SW480 (cell line): ENCODE data around the gene DPF3.
"Not testable (repeated sequence)": the region's sequence is repeated elsewhere in the genome, so short reads cannot be mapped to it uniquely, and the experiment has no call there.

Source experiments
- DNase-seq: peaks from one replicate; pipeline ENCODE4 v3.0.0-alpha.2; 2016; ENCODE audit warnings: low spot score

The DPF3 gene

DNA sequence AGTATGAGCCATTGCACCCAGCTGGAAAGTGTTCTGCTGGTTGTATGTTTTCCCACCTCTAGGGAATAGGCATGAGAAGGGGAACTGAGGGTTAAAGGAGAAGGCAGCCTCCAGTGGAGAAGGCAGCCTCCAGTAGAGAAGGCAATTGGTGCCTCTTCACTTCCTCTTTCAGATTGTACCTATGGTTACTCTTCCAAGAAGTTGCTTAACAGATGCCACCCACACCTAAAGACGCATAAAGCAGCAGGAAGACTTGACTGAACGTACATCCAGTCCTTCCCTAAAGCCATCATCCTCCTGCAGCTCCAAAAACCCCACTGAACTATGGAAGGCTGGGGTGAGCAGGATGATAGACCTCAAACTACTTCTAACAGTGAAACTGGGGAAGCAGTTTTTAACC is 13.1 kb downstream of the DPF3 start:
- no peak for DNase-seq

DNA sequence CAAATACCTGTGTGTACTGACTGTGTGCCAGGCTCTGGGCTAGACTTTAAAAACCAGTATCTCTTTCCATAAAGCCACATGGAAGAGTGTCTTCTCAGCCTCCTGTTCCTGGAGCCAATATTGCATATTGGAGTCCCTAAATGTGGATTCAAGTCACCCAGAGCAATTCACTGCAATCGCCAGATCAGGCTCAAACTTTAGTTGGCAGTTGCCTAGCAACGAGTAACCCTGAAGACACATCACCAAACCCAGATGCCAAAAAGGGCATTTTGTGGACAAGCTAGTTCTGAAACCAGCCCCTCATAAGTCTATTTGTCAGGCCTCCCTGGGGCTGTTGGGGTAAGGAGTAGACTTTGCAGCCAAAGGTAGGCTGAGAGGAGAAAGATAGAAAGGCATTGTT is 13.7 kb downstream of the DPF3 start:
- DNase-seq: no peak

DNA sequence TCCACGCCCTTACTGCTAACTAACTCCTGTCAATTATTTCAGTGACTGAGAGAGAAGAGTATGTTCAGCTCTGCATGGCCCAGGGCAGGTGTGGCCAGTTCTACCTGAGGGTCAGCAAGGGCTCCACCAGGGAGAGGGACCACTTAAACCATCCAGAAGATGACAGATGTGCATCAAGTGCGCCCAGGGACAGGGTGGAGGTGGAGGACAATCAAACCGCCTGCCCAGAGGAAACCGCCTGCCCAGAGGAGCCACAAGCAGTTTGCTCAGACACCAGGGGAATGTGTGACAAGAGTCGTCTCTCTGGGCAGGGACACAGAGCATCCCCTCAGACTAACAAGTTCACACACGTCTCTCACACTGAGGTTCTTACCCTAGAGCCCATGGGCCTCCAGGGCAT is 14.5 kb downstream of the DPF3 start:
- DNase-seq: no peak

DNA sequence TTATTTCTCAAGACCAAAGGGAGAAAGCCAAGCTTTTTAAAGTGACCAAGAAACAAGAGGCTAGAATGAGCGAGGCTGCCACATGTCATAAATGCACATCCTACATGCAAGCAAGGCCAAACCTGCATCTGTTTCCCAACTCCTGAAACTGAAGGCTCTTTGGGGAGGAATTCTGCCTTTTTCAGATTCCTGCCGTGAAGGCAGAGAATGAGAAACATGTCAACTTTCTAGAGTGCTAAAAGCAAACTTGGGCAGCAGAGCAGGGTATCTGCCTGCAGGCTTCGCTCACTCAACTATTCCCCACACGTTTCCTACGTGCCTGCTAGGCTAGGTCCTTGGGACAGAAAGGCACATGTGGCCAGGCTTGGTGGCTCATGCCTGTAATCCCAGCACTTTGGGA is 15.2 kb downstream of the DPF3 start:
- DNase-seq: no peak

DNA sequence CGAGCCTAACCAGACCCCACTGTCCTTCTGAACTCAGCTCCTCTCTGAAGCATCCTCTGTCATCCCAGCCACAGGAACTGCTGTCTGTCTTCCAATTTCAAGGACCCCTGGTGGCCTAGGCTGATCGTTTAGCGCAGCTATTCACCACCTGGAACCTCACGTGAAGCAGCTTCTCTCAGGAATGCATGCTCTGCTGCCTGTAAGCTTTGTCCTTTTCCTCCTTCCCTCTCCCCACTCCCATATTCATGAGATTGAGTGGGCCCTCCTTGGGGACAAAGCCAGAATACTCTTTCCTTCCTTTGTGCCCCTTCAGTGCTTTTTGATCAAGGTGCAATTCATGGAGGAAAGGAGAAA is 17.2 kb downstream of the DPF3 start:
- no peak for DNase-seq

DNA sequence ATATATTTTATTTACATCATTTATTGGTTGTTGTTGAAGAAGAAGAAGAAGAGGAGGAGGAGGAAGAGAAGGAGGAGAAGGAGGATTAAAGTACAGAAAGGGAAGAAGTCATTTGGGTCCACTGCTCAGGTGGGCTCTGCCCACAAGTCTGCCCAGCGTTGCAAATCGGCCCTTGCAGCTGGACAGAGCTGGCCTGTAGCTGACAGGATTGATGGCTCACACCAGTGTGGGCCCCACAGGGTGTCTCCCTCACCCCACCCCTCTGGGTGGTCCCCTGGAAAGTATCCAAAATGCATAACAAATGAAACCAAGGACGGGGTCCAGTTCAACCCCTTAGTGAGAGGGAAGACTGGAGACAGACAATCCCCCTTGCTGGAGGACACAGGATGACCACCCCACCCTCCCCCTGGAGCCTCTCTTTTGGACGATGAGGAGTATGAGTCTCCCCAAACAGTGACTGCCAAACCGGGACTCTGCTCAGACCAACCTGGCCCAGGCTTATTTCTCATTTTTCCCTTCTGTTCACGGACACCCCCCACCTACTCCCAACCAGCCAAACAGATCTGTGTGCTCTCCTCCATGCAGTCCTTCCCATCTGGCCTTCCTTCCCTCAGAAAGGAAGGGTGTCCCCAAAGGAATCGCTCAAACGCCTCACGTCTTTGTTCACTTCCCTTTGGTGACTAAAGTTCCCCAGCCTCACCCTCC is 17.7 kb downstream of the DPF3 start:
- no peak for DNase-seq

DNA sequence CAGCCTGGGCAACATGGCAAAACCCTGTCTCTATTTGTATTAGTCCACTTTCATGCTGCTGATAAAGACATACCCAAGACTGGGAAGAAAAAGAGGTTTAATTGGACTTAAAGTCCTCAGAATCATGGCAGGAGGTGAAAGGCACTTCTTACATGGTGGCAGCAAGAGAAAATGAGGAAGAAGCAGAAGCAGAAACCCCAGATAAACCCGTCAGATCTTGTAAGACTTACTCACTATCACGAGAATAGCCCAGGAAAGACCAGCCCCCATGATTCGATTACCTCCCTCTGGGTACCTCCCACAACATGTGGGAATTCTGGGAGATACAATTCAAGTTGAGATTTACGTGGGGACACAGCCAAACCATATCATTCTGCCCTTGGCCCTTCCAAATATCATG is 23.0 kb downstream of the DPF3 start:
- DNase-seq: not testable (repeated sequence)

DNA sequence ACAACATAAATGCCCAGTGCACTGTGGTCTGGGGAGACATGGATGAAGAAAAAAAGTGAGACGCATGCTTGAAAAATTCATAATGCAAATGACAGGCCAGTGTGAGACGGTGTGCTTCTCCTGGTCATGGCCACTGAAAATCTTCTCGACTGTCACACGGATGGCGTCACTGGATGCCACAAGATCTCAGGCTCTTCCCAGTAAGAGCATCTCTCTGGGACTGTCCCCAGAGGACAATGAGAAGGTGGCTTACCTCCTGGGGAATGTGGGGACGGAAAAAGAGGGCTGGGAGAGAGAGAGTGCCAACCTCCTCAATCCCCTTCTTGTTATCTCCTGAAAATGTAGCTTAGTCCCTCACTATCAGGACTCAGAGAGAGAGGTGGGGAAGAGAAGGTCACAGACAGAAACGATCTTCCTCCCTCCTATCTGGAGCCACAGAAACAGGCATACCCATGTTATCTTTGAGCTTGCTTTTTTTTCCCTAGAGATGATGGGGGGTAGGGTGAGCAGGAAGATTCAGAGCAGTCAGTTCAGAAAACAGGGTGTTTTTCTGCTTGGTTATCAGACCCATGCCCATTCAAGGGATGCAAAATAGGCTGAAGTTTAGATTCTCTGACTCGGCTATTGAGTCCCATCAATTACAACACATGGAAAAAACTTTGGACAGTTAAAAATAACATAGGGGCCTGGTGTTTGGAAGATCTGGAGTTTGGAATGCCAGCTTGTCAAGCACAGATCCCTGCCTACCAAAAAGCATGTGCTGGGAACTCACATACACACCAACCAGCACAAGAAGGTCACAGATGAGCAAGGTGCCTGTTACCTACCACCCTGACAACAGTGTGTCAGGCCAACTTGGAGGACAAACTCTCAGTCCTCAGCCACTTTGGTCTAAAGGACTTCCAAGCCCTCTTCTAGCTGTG is 24.2 kb downstream of the DPF3 start:
- DNase-seq: no peak

DNA sequence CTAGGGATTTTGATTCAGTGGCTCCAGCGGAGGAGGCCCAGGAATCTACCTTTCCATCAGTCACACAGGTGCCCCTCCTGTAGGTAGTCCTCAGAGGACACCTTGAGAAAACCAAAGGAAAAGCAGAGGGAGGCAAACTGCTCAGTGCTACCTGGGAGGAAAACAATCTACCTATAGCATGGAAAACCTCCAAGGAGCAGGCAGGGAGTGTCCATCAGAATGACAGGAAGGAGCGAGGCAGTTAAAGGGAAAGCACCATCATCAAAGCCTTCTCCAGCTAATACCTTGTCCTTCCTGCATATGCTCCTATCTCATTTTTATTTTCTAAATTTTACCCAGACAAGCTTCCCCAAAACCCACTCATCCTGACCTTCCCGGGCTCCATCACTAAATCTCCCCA is 25.4 kb downstream of the DPF3 start:
- no peak for DNase-seq

DNA sequence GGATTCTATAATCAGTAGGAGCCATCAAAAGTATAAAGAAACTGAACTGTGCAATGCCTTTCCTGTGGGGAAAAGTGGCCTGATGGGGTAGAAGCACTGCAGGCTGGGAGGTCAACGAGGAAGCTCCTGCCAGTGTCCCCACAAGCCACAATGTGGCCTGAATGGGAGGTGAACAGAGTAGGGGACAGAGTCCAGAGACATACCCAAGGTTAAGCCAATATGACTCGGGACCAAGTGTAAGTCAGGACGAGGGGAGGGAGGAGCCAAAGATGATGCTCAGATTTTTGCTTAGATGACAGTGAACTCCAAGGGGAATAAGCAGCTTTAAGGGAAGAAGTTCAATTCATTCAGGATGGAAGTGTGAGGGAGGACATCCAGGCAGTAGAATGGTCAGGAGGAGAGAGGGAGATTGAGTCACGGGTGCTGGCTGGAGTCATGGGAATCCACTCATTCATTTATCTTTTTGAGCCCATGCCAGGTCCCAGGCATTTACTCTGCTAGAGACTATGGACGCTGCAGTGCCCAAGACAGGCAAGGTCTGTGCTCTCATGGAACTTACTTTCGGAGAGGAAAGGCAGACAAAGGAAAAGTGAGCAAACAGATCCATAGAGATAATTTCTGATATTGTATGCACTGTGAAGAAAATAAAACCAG is 29.1 kb downstream of the DPF3 start:
- DNase-seq: no peak

DNA sequence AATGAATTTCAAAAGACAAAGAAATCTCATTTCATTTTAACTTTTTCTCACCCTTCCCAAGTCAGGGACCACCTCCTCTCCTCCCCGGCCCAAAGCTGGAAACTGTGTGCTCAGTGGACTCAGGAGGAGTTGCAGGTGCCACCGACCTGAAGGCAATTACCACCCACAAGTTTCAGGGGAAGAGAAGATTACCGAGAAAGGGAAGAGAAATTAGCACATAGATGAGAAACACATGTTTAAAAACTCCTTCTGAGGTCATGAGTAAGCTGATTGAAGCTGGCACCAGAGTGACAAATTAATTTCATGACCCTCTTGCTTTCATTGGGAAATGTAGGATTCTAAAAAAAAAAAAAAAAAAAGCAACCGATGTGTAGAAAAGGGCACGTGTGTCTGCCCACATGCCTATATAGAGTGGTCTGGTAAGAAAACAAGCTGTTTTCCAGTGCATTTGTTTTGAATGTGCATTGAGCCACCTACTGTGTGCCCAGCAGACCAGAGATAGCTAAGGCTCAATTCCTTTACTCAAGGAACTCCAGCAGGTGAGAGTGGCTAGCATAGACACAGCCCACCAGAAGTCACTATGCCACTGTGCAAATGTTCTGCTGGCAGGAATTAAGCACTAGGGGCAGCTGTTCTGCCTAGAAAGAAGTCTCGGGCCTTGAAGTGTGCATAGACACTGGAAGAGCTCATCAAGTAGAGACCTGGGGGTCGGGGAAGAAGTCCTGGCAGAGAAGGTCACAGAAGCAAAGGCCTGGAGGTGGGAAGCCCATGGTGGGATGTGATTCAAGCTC is 30.5 kb downstream of the DPF3 start:
- DNase-seq: no peak

DNA sequence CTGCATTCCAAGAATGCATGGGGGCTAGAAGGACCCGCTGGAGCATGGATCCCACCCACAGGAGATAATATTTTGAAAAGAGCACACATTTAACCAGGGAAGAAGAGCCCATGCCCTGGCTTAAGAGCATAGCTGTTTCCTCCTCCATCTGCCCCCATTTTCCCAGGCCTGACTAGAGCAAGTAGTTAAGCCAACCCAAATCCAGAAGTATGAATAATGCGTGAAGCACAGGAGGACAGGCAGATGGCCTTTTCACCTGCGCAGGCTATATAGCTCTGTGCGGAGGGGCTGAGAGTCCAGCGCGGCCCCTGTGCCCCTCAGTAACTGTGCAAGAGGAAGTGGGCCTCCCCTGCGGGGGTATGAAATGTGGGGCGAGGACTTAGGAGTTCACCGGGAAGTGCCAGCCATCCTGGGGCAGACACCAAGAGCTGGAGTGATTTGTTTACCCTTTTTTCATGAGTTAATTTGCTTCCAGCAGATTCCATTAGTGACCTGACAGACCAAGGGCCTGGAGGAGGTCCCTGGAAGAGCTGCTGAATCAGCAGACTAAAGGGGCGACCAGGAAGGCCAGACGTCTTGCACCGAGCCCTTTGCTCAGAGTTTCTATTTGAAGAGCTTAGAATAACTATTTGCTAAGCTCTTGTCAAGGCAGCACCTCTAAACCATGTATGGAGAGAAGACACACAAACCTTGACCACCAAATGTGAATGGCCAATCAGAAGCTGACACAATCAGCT is 37.2 kb downstream of the DPF3 start:
- no peak for DNase-seq

DNA sequence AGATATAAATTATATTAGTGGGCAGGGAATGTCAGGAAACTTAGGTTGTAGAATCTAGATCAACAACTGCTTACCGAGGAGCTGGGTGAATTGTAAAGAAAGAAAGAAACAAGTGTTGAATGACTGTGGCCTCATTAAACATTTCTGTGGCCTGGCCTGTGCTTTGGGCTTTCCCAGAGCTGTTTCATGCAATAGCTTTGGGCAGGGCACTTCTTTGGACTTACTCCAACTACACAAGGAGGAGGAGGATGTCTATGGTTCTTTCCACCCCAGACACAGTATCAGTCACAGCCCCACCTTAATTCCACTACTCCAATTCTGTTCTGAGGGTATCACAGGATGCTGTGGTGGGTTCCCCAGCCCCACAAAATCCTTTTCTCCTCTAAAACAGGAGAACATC is 38.0 kb downstream of the DPF3 start:
- DNase-seq: peak; percentile 37

DNA sequence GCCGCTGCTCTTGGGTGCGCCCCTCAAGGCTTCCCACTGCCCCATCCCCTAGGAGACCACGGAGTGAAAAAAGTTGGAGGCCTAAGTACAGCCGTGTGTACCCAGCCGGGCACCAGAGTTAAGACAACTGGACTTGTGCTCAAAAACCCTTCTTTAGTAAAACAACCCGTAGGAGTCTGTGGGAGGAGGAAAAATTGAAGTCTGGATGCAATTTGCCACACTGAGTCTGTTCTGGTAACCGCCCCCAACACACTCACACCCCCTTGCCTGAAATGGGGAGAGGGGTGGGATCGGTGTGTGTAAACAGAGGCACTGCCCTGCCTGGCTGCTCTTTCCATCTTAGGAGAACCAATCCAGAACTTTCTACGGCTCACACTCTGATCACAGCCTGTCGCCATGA is 41.7 kb downstream of the DPF3 start:
- no peak for DNase-seq

DNA sequence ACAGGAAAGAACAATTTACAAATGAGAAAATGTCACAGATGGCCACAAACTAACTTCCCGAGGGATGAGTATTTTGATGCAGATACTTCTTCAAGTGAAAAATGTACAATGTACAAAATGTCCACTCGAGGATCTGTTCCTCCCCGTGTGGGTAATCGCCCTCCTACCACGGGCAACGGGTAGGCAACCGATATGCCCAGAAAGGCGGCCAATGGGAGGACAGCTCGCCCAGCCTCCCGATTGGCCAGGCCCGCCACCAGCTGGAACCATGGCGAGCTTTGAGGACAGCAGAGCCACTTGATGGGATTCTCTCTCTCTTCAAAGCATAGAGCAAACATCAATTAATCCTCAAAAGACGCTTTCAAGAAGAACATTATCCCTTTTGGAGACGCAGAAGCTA is 42.3 kb downstream of the DPF3 start:
- no peak for DNase-seq

DNA sequence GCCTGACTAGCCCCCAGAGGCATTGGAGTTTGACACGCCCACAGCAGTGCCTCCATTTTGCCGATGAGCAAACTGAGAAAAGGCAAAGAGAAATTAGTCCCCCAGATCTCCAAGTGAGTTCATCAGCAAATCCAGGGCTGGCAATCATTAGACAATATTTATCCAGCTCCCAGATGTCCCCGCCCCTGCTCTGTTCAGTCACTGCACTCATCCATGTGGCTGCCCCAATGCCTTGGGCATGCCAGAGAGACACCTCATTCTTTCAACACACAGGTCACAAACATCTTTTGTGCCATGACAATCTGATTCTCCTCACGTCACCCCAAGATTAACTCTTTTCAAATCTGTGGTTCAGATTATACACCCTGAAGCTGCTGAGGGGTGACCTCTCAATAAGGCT is 43.5 kb downstream of the DPF3 start:
- DNase-seq: no peak

DNA sequence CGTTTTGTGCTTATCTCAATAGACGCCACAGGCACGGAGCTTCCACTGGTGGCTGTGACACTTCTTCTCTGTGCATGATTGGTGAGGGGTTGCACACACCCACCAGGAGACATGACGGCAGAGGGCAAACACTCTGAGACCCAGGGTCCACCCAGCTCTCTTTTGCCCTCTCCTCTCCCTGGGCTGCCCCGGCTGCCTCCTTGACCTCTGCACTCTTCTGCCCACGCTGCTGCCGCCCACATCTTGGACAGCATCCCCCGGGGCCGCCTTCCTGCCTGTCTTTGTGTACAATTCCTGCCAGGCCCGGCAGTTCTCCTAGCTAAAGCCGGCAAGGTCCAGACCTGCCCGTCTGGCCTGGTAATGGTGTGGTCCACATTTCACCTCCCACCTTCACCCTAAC is 44.7 kb downstream of the DPF3 start:
- no peak for DNase-seq

DNA sequence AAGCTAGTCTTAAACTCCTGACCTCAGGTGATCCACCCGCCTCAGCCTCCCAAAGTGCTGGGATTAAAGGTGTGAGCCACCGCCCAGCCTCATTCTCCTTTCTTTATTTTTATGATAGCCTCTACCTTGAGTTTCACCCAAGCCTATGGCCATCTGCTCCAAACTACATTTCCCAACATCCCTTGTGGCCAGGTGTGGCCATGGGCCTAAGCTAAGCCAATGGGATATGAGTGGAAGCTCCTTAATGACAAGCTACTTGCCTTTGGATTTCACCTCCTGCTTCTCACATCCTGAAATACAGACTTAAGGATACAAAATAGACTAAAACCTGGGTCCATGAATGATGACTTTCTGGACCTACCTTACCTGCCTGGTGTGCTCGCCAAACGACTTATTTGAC is 46.2 kb downstream of the DPF3 start:
- DNase-seq: peak; percentile 17

DNA sequence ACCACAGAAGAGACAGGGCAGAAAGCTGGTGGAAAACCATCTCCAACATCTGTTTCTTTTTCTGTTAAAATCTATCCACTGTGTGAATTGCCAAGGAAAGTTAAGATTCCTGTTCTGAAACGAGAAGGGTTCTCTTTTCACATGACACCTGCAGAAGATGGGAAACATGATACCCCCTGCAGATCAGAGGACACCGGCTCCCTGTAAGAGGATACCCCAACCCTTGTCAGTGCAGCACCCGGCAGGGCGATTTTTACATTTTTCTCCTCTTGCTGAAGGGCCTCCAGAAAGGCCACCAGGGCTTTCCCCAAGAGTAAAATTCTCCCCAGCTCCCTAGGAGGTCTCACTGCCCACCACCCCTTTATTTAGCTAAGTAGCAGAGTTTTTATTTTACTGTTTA is 48.2 kb downstream of the DPF3 start:
- no peak for DNase-seq

DNA sequence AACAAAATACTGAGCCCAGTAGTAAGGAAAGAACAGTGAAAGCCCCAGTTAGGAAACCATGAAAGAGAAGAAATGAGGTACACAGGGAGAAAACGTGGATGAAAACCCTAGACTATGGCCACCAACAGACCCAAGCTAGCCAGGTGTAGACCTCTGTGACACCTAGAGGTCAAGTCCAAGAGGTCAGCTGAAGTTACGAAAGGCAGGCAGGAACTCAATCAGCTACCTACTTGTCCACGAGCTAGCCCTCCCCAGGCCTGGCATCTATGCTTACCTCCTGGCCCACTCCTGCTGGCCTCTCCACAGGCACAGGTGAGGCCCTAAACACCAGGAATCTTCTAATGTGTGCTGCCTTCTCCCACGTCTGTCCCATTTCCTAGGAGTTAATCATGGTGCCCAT is 48.7 kb downstream of the DPF3 start:
- DNase-seq: no peak

DNA sequence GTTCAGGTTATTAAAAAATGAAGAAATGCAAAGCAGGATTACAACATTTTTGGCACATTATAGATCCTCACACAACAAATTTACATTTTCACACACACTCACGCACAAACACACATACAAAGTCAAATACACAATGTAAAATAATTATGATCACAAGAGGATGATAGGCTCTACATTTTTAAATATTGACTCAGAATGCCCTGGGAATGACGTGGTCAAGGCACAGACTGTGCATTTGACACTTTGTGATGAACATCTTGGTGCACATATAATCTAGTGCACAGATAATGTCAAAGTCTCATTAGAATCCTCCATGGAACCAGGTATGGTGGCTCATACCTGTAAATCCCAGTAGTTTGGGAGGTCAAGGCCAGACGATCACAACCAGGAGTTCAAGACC is 49.4 kb downstream of the DPF3 start:
- DNase-seq: no peak
